MM.1S (cell line): ENCODE data around the gene COX14.

Source experiments
- EZH2 ChIP-seq: fragments of 300-600 bp; sonication (generic); optimal IDR thresholded peaks from 2 replicates; pipeline ENCODE3; 2017; ENCODE audit warnings: low read depth, mild to moderate bottlenecking, antibody characterized with exemption, low read length, mixed read lengths
- TF ChIP-seq, protein P1 (sequence below): fragments of 300-600 bp; sonication (generic); IDR thresholded peaks from 2 replicates; pipeline ENCODE4 v1.5.1; 2016; ENCODE audit warnings: antibody characterized with exemption, low read length, mixed read lengths

- TF ChIP-seq, protein P1, sequence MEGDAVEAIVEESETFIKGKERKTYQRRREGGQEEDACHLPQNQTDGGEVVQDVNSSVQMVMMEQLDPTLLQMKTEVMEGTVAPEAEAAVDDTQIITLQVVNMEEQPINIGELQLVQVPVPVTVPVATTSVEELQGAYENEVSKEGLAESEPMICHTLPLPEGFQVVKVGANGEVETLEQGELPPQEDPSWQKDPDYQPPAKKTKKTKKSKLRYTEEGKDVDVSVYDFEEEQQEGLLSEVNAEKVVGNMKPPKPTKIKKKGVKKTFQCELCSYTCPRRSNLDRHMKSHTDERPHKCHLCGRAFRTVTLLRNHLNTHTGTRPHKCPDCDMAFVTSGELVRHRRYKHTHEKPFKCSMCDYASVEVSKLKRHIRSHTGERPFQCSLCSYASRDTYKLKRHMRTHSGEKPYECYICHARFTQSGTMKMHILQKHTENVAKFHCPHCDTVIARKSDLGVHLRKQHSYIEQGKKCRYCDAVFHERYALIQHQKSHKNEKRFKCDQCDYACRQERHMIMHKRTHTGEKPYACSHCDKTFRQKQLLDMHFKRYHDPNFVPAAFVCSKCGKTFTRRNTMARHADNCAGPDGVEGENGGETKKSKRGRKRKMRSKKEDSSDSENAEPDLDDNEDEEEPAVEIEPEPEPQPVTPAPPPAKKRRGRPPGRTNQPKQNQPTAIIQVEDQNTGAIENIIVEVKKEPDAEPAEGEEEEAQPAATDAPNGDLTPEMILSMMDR = no peak
- TF ChIP-seq EZH2 = no peak
These were observed 30.8 kb upstream of the COX14 start for GRCh38 chr12:50081096-50081808.
